C4-2B (cell line): ENCODE measurements around the gene AKAP11.

Experiments
- ZFX ChIP-seq: fragments of 450-650 bp; IDR thresholded peaks from 2 replicates; pipeline ENCODE4 v1.6.1; 2017
- TF ChIP-seq, protein P1 (sequence below): fragments of 450-650 bp; conservative IDR thresholded peaks from 2 replicates; pipeline ENCODE4 v1.5.1; 2017; ENCODE audit warnings: mild to moderate bottlenecking

DNA sequence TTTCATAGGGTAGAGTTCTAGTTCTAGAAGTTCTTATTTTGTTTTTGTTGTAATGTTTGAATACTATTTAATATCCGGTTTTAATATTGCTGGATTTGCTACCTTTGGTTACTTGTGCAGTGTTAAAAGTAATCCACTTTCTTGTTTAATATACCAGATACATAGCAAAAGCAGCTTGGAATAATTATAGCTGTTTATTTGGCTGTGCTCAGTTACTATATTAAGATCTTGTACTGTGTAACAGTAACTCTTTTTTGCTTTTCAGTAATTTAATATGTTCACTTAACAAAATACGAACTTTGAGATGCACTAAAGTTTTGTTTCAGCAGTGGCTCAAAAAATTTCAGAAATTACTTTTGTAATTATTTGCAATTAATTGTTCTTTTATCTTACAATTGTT lies 50.9 kb downstream of the AKAP11 start:
- TF ChIP-seq, protein P1, sequence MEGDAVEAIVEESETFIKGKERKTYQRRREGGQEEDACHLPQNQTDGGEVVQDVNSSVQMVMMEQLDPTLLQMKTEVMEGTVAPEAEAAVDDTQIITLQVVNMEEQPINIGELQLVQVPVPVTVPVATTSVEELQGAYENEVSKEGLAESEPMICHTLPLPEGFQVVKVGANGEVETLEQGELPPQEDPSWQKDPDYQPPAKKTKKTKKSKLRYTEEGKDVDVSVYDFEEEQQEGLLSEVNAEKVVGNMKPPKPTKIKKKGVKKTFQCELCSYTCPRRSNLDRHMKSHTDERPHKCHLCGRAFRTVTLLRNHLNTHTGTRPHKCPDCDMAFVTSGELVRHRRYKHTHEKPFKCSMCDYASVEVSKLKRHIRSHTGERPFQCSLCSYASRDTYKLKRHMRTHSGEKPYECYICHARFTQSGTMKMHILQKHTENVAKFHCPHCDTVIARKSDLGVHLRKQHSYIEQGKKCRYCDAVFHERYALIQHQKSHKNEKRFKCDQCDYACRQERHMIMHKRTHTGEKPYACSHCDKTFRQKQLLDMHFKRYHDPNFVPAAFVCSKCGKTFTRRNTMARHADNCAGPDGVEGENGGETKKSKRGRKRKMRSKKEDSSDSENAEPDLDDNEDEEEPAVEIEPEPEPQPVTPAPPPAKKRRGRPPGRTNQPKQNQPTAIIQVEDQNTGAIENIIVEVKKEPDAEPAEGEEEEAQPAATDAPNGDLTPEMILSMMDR: no peak
- no peak for TF ChIP-seq ZFX
